T-helper 1 cell treated with Interleukin-12 subunit alpha and Interleukin-12 subunit beta and Interleukin-4 antibody, amounts not matched to agents 30 ng/mL and 1 ng/mL, for 36 hours (primary cell): ENCODE data around the gene STRA6. TPM values are rescaled to one million over a fixed set of nuclear protein-coding genes. Genes with fewer than 3 reads are reported as not detected.

Source experiments
- intact Hi-C: fragments of 100-400 bp; cut with micrococcal nuclease; formaldehyde crosslinking; loops from one replicate; pipeline ENCODE4 v1.15.1; 2024
- total RNA-seq: library from RNA; stranded (reverse); gene quantifications from 2 replicates; pipeline ENCODE4 v1.2.3, GENCODE V29; 2022

Gene STRA6
- total RNA-seq, 1 donor from 2014 or later, result not detected

- intact Hi-C loops, result no loop called here
Observed at GRCh38 chr15:74180881-74181602, 21.5 kb downstream of the STRA6 start.

GRCh38 chr15:74179983-74180880 is 22.4 kb downstream of the STRA6 start:
- intact Hi-C loops, result no loop called here

- intact Hi-C loops, result no loop called here
Observed at GRCh38 chr15:74179101-74179841, 23.3 kb downstream of the STRA6 start.

- intact Hi-C loops, result no loop called here
Observed at GRCh38 chr15:74178326-74179100, 24.1 kb downstream of the STRA6 start.

GRCh38 chr15:74176262-74177214 is 26.0 kb downstream of the STRA6 start:
- intact Hi-C loops, result no loop called here

GRCh38 chr15:74175271-74176191 is 27.1 kb downstream of the STRA6 start:
- intact Hi-C loops, result no loop called here

GRCh38 chr15:74174958-74175253 is 27.7 kb downstream of the STRA6 start:
- intact Hi-C loops, result no loop called here

GRCh38 chr15:74174219-74174957 is 28.2 kb downstream of the STRA6 start:
- intact Hi-C loops, result no loop called here

GRCh38 chr15:74173380-74174218 is 29.0 kb downstream of the STRA6 start, which contains the start of gene ISLR:
TSS of gene ISLR (plus strand) at chr15:74173710. CDS start at chr15:74174859, 1,149 bp downstream.
- intact Hi-C loops, result no loop called here

- intact Hi-C loops, result no loop called here
Observed at GRCh38 chr15:74172701-74173379, 29.7 kb downstream of the STRA6 start.

- intact Hi-C loops, result no loop called here
Observed at GRCh38 chr15:74171965-74172541, 30.5 kb downstream of the STRA6 start.

GRCh38 chr15:74170875-74171578 is 31.6 kb downstream of the STRA6 start:
- intact Hi-C loops, result no loop called here

- intact Hi-C loops, result no loop called here
Observed at GRCh38 chr15:74170071-74170844, 32.3 kb downstream of the STRA6 start.

GRCh38 chr15:74168711-74169126 is 33.9 kb downstream of the STRA6 start:
- intact Hi-C loops, result no loop called here

GRCh38 chr15:74167891-74168331 is 34.7 kb downstream of the STRA6 start:
- intact Hi-C loops, result no loop called here
